ENCODE measurements around the gene CBL. TPM values are rescaled to one million over a fixed set of nuclear protein-coding genes. Genes with fewer than 3 reads are reported as not detected.
"Not testable (repeated sequence)": the region's sequence is repeated elsewhere in the genome, so short reads cannot be mapped to it uniquely, and the experiment has no call there.

Gene CBL
- total RNA-seq, 1 donor from 2014 or later: 15.5 TPM

DNA sequence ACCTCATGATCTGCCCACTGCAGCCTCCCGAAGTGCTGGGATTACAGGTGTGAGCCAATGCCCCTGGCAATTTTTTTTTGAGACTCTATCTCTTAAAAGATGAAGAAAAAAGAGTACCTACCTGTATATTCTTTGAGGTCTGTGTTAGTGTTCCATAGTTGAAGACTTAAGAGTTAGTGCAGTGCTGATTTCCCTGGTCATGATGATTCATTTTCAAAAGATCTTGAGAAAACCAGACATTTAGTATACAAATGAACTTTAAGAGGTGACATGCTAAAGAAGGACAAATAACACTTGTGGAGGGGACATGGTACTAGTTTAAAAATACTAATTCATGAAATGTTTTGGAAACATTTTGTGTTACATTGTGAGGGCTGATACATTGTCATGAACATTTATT lies 17.7 kb downstream of the CBL start:
- Histone ChIP-seq H3K4me3 (no peak overlapping the region), H3K36me3 (no peaks in the 10 kb centered on the region), H3K9me3 (no peaks in the 10 kb centered on the region), H3K4me1 (peaks cover 7% of the 10 kb centered on the region), H3K27ac (no peak overlapping the region), H3K27me3 (no peaks in the 10 kb centered on the region)
- DNase-seq (ENCODE audit: extremely low spot score in 2 of 2): no peak
- intact Hi-C loops (cut with DNase I): no loop called here
- TF ChIP-seq, protein P1, sequence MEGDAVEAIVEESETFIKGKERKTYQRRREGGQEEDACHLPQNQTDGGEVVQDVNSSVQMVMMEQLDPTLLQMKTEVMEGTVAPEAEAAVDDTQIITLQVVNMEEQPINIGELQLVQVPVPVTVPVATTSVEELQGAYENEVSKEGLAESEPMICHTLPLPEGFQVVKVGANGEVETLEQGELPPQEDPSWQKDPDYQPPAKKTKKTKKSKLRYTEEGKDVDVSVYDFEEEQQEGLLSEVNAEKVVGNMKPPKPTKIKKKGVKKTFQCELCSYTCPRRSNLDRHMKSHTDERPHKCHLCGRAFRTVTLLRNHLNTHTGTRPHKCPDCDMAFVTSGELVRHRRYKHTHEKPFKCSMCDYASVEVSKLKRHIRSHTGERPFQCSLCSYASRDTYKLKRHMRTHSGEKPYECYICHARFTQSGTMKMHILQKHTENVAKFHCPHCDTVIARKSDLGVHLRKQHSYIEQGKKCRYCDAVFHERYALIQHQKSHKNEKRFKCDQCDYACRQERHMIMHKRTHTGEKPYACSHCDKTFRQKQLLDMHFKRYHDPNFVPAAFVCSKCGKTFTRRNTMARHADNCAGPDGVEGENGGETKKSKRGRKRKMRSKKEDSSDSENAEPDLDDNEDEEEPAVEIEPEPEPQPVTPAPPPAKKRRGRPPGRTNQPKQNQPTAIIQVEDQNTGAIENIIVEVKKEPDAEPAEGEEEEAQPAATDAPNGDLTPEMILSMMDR (IDR thresholded peaks at IDR 0.05): no peak
- TF ChIP-seq POLR2AphosphoS5 (IDR thresholded peaks at IDR 0.05; ENCODE audit: insufficient read depth in 1 of 2, low read depth in 1 of 2) (no peak), POLR2A (IDR thresholded peaks at IDR 0.05) (no peak)

GRCh38 chr11:119228535-119229287 lies 22.6 kb downstream of the CBL start:
- not testable (repeated sequence) for H3K4me1 ChIP-seq

DNA sequence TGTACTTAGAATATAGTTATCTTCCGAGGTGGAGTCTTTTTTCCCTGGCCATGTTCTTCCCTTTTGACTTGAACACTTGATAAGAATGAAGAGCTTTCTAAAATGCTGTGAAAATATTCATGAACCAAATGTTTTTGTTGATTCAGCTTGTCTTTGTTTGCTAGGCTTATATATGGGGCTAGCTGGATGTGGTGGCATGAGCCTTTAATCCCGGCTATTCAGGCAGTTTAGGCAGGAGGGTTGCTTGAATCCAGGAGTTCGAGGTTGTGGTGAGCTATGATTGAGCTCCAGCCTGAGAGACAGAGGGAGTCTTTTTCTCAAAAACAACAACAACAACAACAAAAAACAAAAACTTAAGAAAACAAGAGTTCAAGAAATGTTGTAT lies 23.1 kb downstream of the CBL start:
- TF ChIP-seq POLR2AphosphoS5 (IDR thresholded peaks at IDR 0.05; ENCODE audit: insufficient read depth in 1 of 2, low read depth in 1 of 2) (no peak), POLR2A (IDR thresholded peaks at IDR 0.05) (no peak)
- TF ChIP-seq, protein P1 (IDR thresholded peaks at IDR 0.05): no peak
- Histone ChIP-seq H3K27ac (no peak overlapping the region), H3K4me3 (no peak overlapping the region), H3K27me3 (no peaks in the 10 kb centered on the region), H3K9me3 (no peaks in the 10 kb centered on the region), H3K4me1 (no peaks in the 10 kb centered on the region), H3K36me3 (peaks cover 0 to 9% of the 10 kb centered on the region in 2 donors)
- intact Hi-C loops (cut with DNase I): no loop called here
- DNase-seq (ENCODE audit: extremely low spot score in 2 of 2): no peak

More at GRCh38 chr11:119228535-119229287, 22.6 kb downstream of the CBL start:
- intact Hi-C loops (cut with DNase I); DNase-seq (ENCODE audit: extremely low spot score in 2 of 2); H3K27ac ChIP-seq; H3K9me3 ChIP-seq; H3K36me3 ChIP-seq; H3K4me3 ChIP-seq; H3K27me3 ChIP-seq: not testable (repeated sequence)

DNA sequence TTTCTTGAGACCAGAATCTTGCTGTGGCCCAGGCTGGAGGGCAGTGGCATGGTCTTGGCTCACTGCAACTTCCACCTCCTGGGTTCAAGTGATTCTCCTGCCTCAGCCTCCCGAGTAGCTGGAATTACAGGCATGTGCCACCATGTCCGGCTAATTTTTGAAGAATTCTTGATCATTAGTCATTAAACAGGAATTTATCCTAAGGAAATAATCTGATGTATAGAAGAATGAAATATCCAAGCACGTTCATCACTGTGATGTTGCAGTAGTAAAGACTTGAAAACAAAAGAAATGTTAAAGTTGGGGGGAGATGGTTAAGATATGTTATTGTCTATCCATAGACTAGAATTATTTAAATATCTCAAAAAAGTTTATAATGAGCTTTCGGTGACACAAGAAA lies 23.6 kb downstream of the CBL start:
- Histone ChIP-seq H3K27me3 (no peaks in the 10 kb centered on the region), H3K36me3 (peaks cover 0 to 9% of the 10 kb centered on the region in 2 donors), H3K4me3 (no peak overlapping the region), H3K9me3 (no peaks in the 10 kb centered on the region), H3K27ac (no peak overlapping the region), H3K4me1 (no peaks in the 10 kb centered on the region)
- intact Hi-C loops (cut with DNase I): no loop called here
- no peak for DNase-seq (ENCODE audit: extremely low spot score in 2 of 2)
- no peak for TF ChIP-seq POLR2AphosphoS5 (IDR thresholded peaks at IDR 0.05; ENCODE audit: insufficient read depth in 1 of 2, low read depth in 1 of 2)
- TF ChIP-seq, protein P1 (IDR thresholded peaks at IDR 0.05): no peak
- no peak for TF ChIP-seq POLR2A (IDR thresholded peaks at IDR 0.05)

DNA sequence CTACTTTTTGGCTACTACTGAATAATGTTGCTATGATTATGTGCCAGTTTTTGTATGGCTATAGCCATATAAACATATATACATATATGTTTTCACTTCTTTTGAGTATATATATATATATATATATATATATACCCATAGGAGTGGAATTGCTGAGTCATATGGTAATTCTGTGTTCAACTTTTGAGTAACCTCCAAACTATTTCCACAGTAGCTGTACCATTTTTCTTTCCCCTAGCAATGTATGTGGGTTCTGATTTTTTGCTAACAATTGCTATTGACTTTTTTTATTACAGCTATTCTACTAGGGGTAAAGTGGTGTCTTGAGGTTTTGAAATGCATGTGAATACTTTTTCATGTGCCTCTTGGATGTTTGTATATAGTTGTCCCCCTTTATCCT lies 30.4 kb downstream of the CBL start:
- Histone ChIP-seq H3K27ac (no peak overlapping the region), H3K9me3 (no peaks in the 10 kb centered on the region), H3K36me3 (peaks cover 0 to 21% of the 10 kb centered on the region in 2 donors), H3K4me3 (no peak overlapping the region), H3K27me3 (no peaks in the 10 kb centered on the region), H3K4me1 (no peaks in the 10 kb centered on the region)
- intact Hi-C loops (cut with DNase I): no loop called here
- no peak for TF ChIP-seq POLR2AphosphoS5 (IDR thresholded peaks at IDR 0.05; ENCODE audit: insufficient read depth in 1 of 2, low read depth in 1 of 2)
- TF ChIP-seq, protein P1 (IDR thresholded peaks at IDR 0.05): no peak
- no peak for TF ChIP-seq POLR2A (IDR thresholded peaks at IDR 0.05)
- no peak for DNase-seq (ENCODE audit: extremely low spot score in 2 of 2)
